LNCaP clone FGC (cell line): ENCODE data around the gene ANHX.

Experiments
- DNase-seq: peaks from one replicate; pipeline ENCODE4 v3.0.0-alpha.2; 2011; ENCODE audit warnings: low read depth
- H3K4me3 ChIP-seq: 2 replicates; pipeline ENCODE4 v1.5.1; 2011; ENCODE audit warnings: mild to moderate bottlenecking, low read depth, low read length, control low read depth
- CTCF ChIP-seq: IDR thresholded peaks from 2 replicates; pipeline ENCODE4 v1.5.1; 2012; ENCODE audit warnings: mild to moderate bottlenecking; ENCODE audit not compliant: control insufficient read depth, insufficient read depth; ENCODE audit errors: extremely low read depth

ANHX gene

DNA sequence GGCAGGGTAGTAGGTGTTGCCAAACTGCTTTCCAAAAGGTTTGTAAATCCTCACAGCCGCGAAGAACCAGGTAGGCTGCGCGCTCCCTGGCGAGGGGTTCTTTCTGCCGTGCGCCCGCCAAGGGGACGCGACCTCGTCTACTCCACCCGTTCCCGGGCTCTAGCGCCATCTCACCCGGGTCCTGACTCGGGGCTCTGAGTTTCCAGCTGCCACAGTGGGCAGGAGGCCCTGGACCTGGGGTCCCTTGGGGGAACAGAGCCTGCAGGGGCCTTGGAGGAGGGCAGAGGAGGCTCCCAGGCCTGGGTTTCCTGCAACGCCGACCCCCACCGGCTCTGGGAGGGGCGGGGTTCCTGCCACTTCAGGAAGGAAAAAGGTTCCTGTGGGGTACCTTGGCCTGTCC is 706 bp downstream of the ANHX start:
- TF ChIP-seq CTCF, result no peak
- no peak overlapping the region for H3K4me3 ChIP-seq
- no peak for DNase-seq

DNA sequence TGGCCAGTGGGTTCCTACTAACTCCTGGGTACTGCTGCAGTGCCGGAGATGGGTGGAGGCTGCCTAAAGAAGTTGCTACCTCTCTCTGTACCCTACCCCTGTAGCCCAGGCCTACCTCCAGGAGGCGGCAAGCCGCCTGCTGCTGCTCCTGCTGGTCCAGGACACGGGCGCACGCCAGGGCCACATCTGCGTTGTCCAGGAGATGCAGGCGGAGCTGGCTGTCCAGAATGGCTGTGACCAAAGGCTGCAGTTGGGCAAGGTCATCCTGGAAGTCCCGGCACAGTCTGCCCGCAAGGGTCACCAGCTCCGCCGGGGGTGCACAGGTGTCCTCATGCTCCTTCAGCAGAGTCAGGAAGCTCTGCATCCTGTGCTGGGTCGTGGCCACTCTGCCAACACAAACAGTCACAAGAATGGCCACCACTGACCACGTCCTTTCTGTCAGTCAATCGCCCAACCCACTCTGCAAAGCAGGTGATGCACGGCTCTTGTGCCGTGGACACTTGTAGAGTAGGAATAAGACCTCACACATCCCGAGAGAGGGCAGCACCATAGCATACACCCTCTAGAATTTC is 1.6 kb downstream of the ANHX start:
- H3K4me3 ChIP-seq, result no peak overlapping the region
- TF ChIP-seq CTCF, result no peak
- no peak for DNase-seq

GRCh38 chr12:133233006-133233405 is 2.7 kb downstream of the ANHX start:
- DNase-seq, result no peak
- no peak overlapping the region for H3K4me3 ChIP-seq
- TF ChIP-seq CTCF, result no peak

DNA sequence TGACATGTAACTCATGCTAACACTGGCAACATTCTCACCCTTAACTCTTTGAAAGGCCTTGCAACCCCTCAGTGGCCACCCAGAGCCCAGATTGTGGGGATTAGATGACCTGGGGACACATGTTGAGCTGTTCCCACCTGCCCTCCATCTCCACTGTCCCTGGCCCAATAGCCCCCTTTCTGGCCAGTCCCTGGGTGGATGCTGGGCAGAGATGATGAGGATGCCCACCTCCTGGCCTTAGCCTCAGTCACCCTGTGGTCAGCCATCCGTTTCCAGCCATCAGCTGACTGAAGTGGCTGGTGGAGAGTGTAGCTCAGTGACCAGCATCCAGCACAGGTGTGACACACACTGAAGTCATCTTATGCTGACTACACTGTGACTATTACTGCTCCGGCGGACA is 4.7 kb downstream of the ANHX start:
- H3K4me3 ChIP-seq, result no peak overlapping the region
- no peak for TF ChIP-seq CTCF
- no peak for DNase-seq

- TF ChIP-seq CTCF, result no peak
- H3K4me3 ChIP-seq, result no peak overlapping the region
- no peak for DNase-seq
These were observed 8.3 kb downstream of the ANHX start for GRCh38 chr12:133227281-133227852.

- DNase-seq, result no peak
- no peak for TF ChIP-seq CTCF
- no peak overlapping the region for H3K4me3 ChIP-seq
These were observed 9.0 kb downstream of the ANHX start for GRCh38 chr12:133226690-133227089.

GRCh38 chr12:133225527-133225926 is 10.2 kb downstream of the ANHX start:
- H3K4me3 ChIP-seq, result no peak overlapping the region
- TF ChIP-seq CTCF, result no peak
- DNase-seq, result no peak
